Measurements from ENCODE around the gene CD300C.

- TF ChIP-seq CTCF (IDR thresholded peaks at IDR 0.05) (no peak), EZH2 (IDR thresholded peaks at IDR 0.05; ENCODE audit: borderline replicate concordance, insufficient read depth, low read depth, low read length, poor library complexity, severe bottlenecking) (no peak)
Measured at GRCh38 chr17:74531231-74531761, 14.6 kb downstream of the CD300C start, which contains the start of gene CD300LB.

All from B cell (primary cell).